Mononuclear cell (primary cell): ENCODE results near the gene TBL1X. TPM values are rescaled to one million over a fixed set of nuclear protein-coding genes. Genes with fewer than 3 reads are reported as not detected.

Experiments
- H3K27me3 ChIP-seq: 2 replicates; pipeline ENCODE4 v1.6.0; 2011; ENCODE audit warnings: low read length, control low read depth; ENCODE audit not compliant: insufficient read depth
- H3K4me1 ChIP-seq: 2 replicates; pipeline ENCODE4 v1.5.1; 2011; ENCODE audit warnings: mild to moderate bottlenecking, low read length, control low read depth; ENCODE audit not compliant: insufficient read depth
- H3K4me3 ChIP-seq: 2 replicates; pipeline ENCODE4 v1.5.1; 2011; ENCODE audit warnings: mild to moderate bottlenecking, low read length, moderate library complexity
- H3K9me3 ChIP-seq: 2 replicates; pipeline ENCODE4 v1.5.1; 2011; ENCODE audit warnings: low read depth, mild to moderate bottlenecking, control low read depth, low read length
- total RNA-seq: library from RNA; depleted of rRNA; stranded (reverse); fragments of >200 nt; gene quantifications from one replicate; pipeline ENCODE4 v1.2.3, GENCODE V29; 2012

Gene TBL1X
- total RNA-seq, 1 donor: 21.0 TPM

- Histone ChIP-seq H3K4me3 (no peak overlapping the region), H3K4me1 (no peaks in the 10 kb centered on the region), H3K27me3 (no peaks in the 10 kb centered on the region), H3K9me3 (no peaks in the 10 kb centered on the region)
Measured at GRCh38 chrX:9501362-9501761, 36.5 kb downstream of the TBL1X start.

DNA sequence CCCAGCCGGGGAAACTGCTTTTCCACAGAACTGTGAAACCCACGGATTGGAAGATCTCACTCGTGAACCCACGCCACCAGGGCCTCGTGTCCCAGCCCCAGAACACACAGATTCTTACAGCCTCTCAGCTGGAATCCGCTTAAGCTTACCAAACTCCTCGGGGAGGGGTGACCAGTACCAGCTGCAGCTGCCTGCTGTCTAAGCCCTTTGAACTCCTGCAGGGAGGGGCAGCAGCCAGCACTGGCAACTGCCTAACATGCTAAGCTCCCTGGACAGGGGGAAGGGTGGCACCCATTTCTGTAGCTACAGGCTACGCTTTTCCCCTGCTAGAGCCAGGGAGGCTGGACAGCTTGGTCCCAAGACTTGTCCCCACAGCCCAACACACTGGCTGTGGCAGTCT, 38.4 kb downstream of the TBL1X start:
- no peaks in the 10 kb centered on the region for H3K4me1 ChIP-seq

DNA sequence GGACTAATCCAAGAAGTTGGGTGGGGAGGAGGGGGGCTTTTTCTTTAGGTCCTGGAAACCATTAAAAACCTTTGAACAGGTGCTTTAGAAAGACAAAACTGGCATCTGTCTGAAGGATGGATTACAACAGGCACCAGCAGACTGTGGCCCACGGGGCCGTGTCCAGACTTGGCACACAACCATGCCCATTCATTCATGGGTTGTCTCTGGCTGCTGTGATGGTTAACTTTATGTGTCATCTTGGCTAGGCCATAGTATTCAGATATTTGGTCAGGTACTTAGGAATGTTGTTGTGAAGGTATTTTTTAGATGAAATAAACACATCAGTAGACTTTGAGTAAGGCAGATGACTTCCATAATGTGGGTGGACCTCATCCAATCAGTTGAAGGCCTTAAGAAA, 45.5 kb downstream of the TBL1X start:
- no peaks in the 10 kb centered on the region for H3K9me3 ChIP-seq
- peaks cover 3% of the 10 kb centered on the region for H3K4me1 ChIP-seq
- no peaks in the 10 kb centered on the region for H3K27me3 ChIP-seq
- H3K4me3 ChIP-seq: no peak overlapping the region

More for the DNA sequence above, 38.4 kb downstream of the TBL1X start:
- H3K9me3 ChIP-seq: no peaks in the 10 kb centered on the region
- no peak overlapping the region for H3K4me3 ChIP-seq
- no peaks in the 10 kb centered on the region for H3K27me3 ChIP-seq

GRCh38 chrX:9510980-9511379, 46.1 kb downstream of the TBL1X start:
- Histone ChIP-seq H3K4me3 (no peak overlapping the region), H3K4me1 (peaks cover 9% of the 10 kb centered on the region), H3K9me3 (no peaks in the 10 kb centered on the region), H3K27me3 (no peaks in the 10 kb centered on the region)

GRCh38 chrX:9515489-9515888, 50.6 kb downstream of the TBL1X start:
- Histone ChIP-seq H3K4me1 (peaks cover 18% of the 10 kb centered on the region), H3K27me3 (no peaks in the 10 kb centered on the region), H3K4me3 (no peak overlapping the region), H3K9me3 (no peaks in the 10 kb centered on the region)

DNA sequence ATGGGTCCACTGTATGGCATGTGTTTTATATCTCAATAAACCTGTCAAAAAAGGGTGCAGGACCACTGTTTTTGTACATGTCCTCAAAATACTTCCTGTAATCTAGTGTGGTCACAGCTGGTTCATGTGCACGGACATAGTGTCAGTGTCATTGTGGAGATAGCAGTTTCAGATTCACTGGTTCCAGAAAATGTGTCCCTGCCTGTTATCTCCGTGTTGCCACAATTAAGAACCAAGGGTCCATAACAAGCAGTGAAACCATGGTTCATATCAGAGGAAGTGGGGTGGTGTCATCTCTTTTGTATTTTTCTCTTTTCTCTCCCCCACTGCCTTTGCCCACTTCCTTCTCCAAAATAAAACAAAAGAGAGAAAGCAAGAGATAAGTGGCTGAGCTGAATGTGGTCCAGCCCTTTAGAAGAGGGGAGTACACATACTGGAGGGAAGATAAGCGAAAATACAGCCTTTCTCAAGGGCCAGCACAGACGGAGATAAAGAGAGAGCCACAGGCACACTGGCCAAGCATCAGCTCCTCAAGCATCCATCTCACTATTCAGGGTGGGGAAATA, 51.2 kb downstream of the TBL1X start:
- Histone ChIP-seq H3K4me3 (no peak overlapping the region), H3K4me1 (peaks cover 18% of the 10 kb centered on the region), H3K27me3 (no peaks in the 10 kb centered on the region)

GRCh38 chrX:9516635-9517034, 51.8 kb downstream of the TBL1X start:
- Histone ChIP-seq H3K4me3 (no peak overlapping the region), H3K9me3 (no peaks in the 10 kb centered on the region), H3K4me1 (peaks cover 18% of the 10 kb centered on the region), H3K27me3 (no peaks in the 10 kb centered on the region)

More for the DNA sequence above, 51.2 kb downstream of the TBL1X start:
- H3K9me3 ChIP-seq: no peaks in the 10 kb centered on the region

- peaks cover 18% of the 10 kb centered on the region for H3K4me1 ChIP-seq
- no peaks in the 10 kb centered on the region for H3K27me3 ChIP-seq
- H3K4me3 ChIP-seq: no peak overlapping the region
- H3K9me3 ChIP-seq: no peaks in the 10 kb centered on the region
Measured at GRCh38 chrX:9518051-9518450, 53.2 kb downstream of the TBL1X start.

GRCh38 chrX:9518889-9519288, 54.0 kb downstream of the TBL1X start:
- peaks cover 18% of the 10 kb centered on the region for H3K4me1 ChIP-seq
- H3K9me3 ChIP-seq: no peaks in the 10 kb centered on the region
- no peaks in the 10 kb centered on the region for H3K27me3 ChIP-seq
- no peak overlapping the region for H3K4me3 ChIP-seq

GRCh38 chrX:9519546-9520216, 54.8 kb downstream of the TBL1X start:
- H3K27me3 ChIP-seq: no peaks in the 10 kb centered on the region
- no peak overlapping the region for H3K4me3 ChIP-seq
- peaks cover 18% of the 10 kb centered on the region for H3K4me1 ChIP-seq
- no peaks in the 10 kb centered on the region for H3K9me3 ChIP-seq

DNA sequence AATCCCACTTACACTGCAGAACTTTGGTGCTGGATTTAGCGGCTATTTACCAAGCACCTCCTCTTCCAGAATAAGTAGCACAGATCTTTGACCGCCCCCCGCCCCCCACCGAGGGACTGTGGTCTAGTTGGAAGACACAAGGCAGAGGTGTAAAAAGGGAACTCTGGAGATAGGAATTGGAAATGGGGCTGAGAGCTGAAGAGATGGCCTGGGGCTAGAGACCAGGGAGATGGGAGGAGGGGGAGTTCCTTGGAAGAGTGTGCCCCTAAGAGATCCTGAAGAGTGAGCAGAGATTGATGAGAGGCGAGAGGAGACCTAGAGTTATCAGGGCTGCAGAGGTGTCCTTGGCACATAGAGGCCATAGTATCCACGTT, 55.3 kb downstream of the TBL1X start:
- Histone ChIP-seq H3K4me3 (no peak overlapping the region), H3K4me1 (peaks cover 17% of the 10 kb centered on the region), H3K27me3 (no peaks in the 10 kb centered on the region), H3K9me3 (no peaks in the 10 kb centered on the region)

DNA sequence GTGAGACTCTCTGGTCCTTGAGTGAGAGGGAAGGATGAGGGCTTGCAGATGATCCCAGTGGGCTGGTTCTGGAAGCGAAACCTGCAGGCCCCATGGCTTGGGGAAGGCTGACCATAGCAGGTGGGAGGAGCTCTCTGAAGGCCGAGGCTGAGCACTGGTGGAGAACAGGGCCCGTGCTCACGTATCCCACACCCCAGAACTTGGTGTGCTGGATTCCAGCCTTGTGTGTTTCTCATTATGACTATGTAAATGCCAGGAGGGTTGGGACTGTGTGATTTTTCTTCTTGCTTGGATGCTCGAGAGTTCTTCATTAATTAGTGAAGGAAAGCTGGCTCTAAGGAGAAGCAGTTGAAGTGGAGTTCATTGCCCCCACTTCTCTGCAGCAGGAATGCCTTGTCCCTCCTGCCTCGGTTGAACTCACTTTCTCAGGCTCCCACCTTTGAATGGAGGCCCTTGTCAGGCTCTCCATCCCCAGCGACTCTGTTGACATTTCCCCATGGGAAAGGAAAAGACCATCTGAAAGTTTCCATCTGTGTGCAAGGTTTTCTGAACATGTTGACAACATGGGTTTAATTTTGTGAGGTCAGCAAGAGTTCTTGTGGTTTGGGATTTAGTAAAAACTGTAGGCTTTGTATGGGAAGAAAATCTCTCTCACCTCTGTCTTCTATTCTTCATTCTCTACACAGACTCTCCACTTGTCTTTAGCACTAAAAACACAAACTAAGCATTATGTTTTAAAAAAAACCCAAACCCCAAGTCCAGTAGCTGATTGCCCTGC, 57.7 kb downstream of the TBL1X start:
- Histone ChIP-seq H3K27me3 (no peaks in the 10 kb centered on the region), H3K4me1 (no peaks in the 10 kb centered on the region), H3K9me3 (no peaks in the 10 kb centered on the region), H3K4me3 (no peak overlapping the region)

DNA sequence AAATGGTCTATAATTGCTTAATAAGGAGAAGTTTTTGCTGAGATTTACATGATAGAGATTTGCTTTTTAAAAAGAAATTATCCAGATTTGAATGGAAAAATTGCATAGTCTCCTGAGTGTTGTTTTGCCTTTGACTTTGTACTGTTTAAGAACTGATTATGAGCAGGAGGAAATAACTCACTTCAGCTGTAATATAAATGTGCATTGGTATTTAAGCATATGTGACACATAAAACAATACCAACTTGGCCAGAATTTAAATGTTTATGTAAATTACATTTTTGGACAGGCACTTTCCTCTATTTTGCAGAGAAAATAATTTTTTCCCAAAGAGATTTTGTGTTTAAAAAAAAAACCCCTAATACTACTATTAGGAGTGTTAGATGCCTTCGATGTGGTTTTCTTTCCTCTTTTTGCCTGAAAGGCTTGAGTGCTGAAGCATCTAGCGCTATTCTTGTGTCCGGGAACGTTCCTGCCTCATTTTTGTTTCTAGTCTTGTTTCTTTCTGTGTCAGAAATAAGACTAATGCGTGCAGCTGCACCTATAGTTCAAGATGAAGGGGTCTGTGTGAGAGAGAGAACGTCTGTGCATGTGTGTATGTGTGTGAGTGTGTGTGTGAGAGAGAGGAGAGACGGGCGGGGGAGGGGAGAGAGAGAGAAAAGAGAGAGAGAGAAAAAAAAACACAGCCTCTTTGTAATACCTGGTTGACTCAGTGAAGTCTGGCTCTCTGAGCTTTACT, 60.8 kb downstream of the TBL1X start:
- Histone ChIP-seq H3K9me3 (no peaks in the 10 kb centered on the region), H3K4me3 (no peak overlapping the region), H3K27me3 (no peaks in the 10 kb centered on the region), H3K4me1 (peaks cover 4% of the 10 kb centered on the region)

GRCh38 chrX:9526965-9527364, 62.1 kb downstream of the TBL1X start:
- no peaks in the 10 kb centered on the region for H3K27me3 ChIP-seq
- H3K4me3 ChIP-seq: no peak overlapping the region
- H3K9me3 ChIP-seq: no peaks in the 10 kb centered on the region
- H3K4me1 ChIP-seq: peaks cover 5% of the 10 kb centered on the region

- Histone ChIP-seq H3K9me3 (no peaks in the 10 kb centered on the region), H3K4me3 (no peak overlapping the region), H3K4me1 (peaks cover 19% of the 10 kb centered on the region), H3K27me3 (no peaks in the 10 kb centered on the region)
Measured at GRCh38 chrX:9528498-9528897, 63.6 kb downstream of the TBL1X start.
